MM.1S (cell line): ENCODE results near the gene PLCB1.

Source experiments
- CTCF ChIP-seq: fragments of 300-600 bp; sonication (generic); IDR thresholded peaks from 2 replicates; pipeline ENCODE4 v1.5.1; 2016; ENCODE audit warnings: antibody characterized with exemption, low read length, mixed read lengths
- EZH2 ChIP-seq: fragments of 300-600 bp; sonication (generic); optimal IDR thresholded peaks from 2 replicates; pipeline ENCODE3; 2017; ENCODE audit warnings: low read depth, mild to moderate bottlenecking, antibody characterized with exemption, low read length, mixed read lengths
- EZH2phosphoT487 ChIP-seq: fragments of 300-600 bp; sonication (generic); IDR thresholded peaks from 2 replicates; pipeline ENCODE4 v1.6.1; 2018; ENCODE audit warnings: antibody characterized with exemption, low read length

- TF ChIP-seq CTCF: no peak
- no peak for TF ChIP-seq EZH2
- no peak for TF ChIP-seq EZH2phosphoT487
These were observed 510.2 kb downstream of the PLCB1 start for GRCh38 chr20:8642247-8642646.
